ENCODE results near the gene TRAPPC10. TPM values are rescaled to one million over a fixed set of nuclear protein-coding genes. Genes with fewer than 3 reads are reported as not detected.

Gene TRAPPC10
- total RNA-seq, 2 experiments from 2014 or later: 37.1 to 38.6 TPM

GRCh38 chr21:43985690-43986251 lies 26.3 kb upstream of the TRAPPC10 start:
- Mint-ChIP-seq H3K4me1 (ENCODE audit: low read depth) (peaks cover 16% of the 10 kb centered on the region), H3K27me3 (ENCODE audit: low read depth) (no peaks in the 10 kb centered on the region)
- intact Hi-C loops (cut with micrococcal nuclease): no loop called here

DNA sequence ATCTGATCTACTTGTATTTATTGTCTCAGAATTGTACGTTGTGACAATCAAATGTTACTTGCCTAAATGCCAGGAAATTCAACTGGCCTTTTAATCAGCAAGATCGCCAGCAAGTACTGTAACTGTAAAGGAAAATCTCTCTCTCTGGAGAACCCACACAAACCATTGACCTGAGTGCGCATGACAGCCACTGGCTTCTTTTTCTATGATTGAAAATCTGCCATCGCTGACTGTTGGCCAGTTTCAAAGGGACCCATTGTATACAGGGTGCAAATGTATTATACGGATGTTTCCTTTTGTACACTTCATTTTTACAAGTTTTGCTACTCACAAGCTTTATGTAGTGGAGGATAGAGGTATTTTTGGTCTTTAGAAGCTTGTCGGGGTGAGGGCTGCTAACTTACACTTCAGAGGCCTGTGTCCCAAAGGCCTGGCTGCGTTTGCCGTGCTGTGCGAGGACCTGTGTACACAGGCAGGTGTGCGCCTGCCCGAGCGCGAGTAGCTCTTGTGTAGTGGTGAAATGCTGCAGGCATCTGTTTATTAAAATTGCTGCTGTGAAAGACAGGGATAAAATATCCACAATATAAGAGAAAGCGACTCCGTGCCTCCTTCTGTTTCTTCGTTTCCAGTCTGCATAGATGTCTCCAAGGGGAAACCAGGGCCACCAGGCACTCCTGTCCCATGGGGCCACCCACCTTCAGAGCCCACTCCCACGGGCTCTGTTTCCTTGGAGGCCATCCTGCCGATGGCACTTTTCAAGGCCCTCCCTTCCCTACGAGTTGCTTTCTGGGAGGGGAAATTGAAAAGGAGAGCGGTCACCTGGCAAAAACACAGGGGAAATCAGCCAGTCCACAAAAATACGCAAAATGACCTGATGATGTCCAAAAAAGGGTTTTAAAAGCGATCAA lies 25.3 kb upstream of the TRAPPC10 start:
- no peak overlapping the region for H3K27ac Mint-ChIP-seq
- H3K4me1 Mint-ChIP-seq (ENCODE audit: low read depth): peaks cover 16% of the 10 kb centered on the region
- peaks cover 3% of the 10 kb centered on the region for H3K36me3 Mint-ChIP-seq (ENCODE audit: low read depth)
- no peaks in the 10 kb centered on the region for H3K9me3 Mint-ChIP-seq
- DNase-seq: no peak
- intact Hi-C loops (cut with micrococcal nuclease): no loop called here
- CTCF ChIA-PET: interaction anchor here (0.6 kb wide), 1 partner anchor 70 kb away, joined by 4 read pairs; no protein-coding TSS in a partner anchor
- H3K27me3 Mint-ChIP-seq (ENCODE audit: low read depth): no peaks in the 10 kb centered on the region
- H3K4me3 Mint-ChIP-seq: no peak overlapping the region

More at GRCh38 chr21:43985690-43986251, 26.3 kb upstream of the TRAPPC10 start:
- CTCF ChIA-PET: no interaction called here
- Mint-ChIP-seq H3K4me3 (no peak overlapping the region), H3K27ac (peak overlapping the region; percentile 50), H3K9me3 (no peaks in the 10 kb centered on the region), H3K36me3 (ENCODE audit: low read depth) (peaks cover 3% of the 10 kb centered on the region)
- DNase-seq: no peak

DNA sequence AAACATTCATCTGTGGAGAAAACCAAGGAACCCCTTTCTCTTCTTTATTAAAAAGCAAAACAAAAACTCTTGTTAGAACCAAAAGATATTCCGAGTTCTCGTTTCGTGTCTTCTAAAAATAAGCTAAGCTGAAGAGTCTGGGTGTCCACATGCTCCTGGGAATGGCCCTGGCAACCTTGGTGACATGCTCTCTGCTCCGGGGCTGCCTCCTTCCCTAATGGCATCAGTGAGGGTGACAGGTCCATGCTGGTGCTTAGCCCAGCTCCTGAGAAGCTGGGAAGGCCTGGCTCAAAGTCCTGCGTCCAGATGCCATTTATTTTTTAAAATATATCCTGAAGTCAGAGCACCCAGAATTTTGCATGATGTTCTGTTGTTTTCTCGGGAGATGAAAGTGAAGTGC lies 24.6 kb upstream of the TRAPPC10 start:
- intact Hi-C loops (cut with micrococcal nuclease): no loop called here
- no peaks in the 10 kb centered on the region for H3K36me3 Mint-ChIP-seq (ENCODE audit: low read depth)
- DNase-seq: no peak
- no peaks in the 10 kb centered on the region for H3K9me3 Mint-ChIP-seq
- no peak overlapping the region for H3K27ac Mint-ChIP-seq
- CTCF ChIA-PET: interaction anchor here (0.6 kb wide), 1 partner anchor 70 kb away, joined by 4 read pairs; no protein-coding TSS in a partner anchor
- H3K27me3 Mint-ChIP-seq (ENCODE audit: low read depth): no peaks in the 10 kb centered on the region
- H3K4me3 Mint-ChIP-seq: no peak overlapping the region
- peaks cover 16% of the 10 kb centered on the region for H3K4me1 Mint-ChIP-seq (ENCODE audit: low read depth)

DNA sequence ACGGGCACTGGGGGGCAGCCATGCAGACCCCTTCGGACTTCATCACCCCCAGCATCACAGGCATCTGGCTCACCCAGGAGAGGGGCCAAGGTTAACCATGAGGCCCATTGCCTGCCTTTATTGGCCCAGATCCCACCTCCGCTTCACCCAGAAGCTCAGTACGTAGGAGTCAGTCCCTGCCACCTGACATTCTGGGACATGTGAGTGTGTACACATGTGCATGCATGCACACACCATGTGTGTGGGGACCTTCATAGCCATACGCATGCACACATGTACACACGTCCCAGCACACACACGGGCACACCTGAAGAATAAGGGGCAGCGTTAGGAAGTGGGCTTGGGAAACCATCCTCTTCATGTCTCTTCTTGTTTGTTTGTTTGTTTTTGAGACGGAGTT lies 24.1 kb upstream of the TRAPPC10 start:
- Mint-ChIP-seq H3K27me3 (ENCODE audit: low read depth) (no peaks in the 10 kb centered on the region), H3K4me3 (no peak overlapping the region), H3K36me3 (ENCODE audit: low read depth) (no peaks in the 10 kb centered on the region), H3K27ac (no peak overlapping the region), H3K9me3 (no peaks in the 10 kb centered on the region), H3K4me1 (ENCODE audit: low read depth) (peaks cover 16% of the 10 kb centered on the region)
- intact Hi-C loops (cut with micrococcal nuclease): no loop called here
- CTCF ChIA-PET: no interaction called here
- DNase-seq: no peak

- peaks cover 16% of the 10 kb centered on the region for H3K4me1 Mint-ChIP-seq (ENCODE audit: low read depth)
- no peaks in the 10 kb centered on the region for H3K36me3 Mint-ChIP-seq (ENCODE audit: low read depth)
- no peak overlapping the region for H3K4me3 Mint-ChIP-seq
- no peak overlapping the region for H3K27ac Mint-ChIP-seq
- no peaks in the 10 kb centered on the region for H3K9me3 Mint-ChIP-seq
- H3K27me3 Mint-ChIP-seq (ENCODE audit: low read depth): no peaks in the 10 kb centered on the region
- intact Hi-C loops (cut with micrococcal nuclease): no loop called here
- DNase-seq: no peak
- CTCF ChIA-PET: no interaction called here
These were observed 23.4 kb upstream of the TRAPPC10 start for GRCh38 chr21:43988506-43989230.

GRCh38 chr21:43989401-43989800 lies 22.7 kb upstream of the TRAPPC10 start:
- intact Hi-C loops (cut with micrococcal nuclease): no loop called here
- CTCF ChIA-PET: no interaction called here

DNA sequence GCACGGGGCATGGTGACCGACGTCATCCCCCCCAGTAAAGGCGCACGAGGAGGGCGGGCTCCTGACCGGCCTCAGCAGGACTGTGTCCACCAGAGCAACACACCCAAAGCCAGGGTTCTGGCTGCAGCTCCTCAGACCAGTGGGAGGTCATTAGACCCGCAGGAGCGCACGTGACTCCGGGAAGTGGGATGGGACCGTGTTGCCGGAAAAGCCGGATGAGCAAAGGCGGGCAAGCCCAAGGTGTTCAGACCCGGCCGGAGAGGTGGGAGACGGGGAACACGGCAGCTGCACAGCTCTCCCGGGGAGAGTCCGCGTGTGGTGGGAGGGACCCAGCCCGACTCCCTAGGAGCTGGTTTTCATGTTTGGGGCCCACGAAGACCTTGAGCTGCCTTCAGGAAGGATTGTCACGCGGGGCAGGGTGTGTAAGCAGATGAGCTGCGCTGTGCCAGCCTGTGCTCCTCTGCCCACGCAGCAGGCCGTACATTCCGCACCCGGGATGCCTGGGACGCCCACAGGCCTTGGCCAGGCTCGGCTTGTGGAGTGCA lies 20.6 kb upstream of the TRAPPC10 start:
- H3K4me1 Mint-ChIP-seq (ENCODE audit: low read depth): peaks cover 2% of the 10 kb centered on the region
- no peak overlapping the region for H3K27ac Mint-ChIP-seq
- no peaks in the 10 kb centered on the region for H3K27me3 Mint-ChIP-seq (ENCODE audit: low read depth)
- H3K9me3 Mint-ChIP-seq: no peaks in the 10 kb centered on the region
- H3K4me3 Mint-ChIP-seq: no peak overlapping the region
- CTCF ChIA-PET: no interaction called here
- DNase-seq: no peak
- intact Hi-C loops (cut with micrococcal nuclease): no loop called here
- no peaks in the 10 kb centered on the region for H3K36me3 Mint-ChIP-seq (ENCODE audit: low read depth)

More at GRCh38 chr21:43989401-43989800, 22.7 kb upstream of the TRAPPC10 start:
- Mint-ChIP-seq H3K9me3 (no peaks in the 10 kb centered on the region), H3K27me3 (ENCODE audit: low read depth) (no peaks in the 10 kb centered on the region), H3K4me1 (ENCODE audit: low read depth) (peaks cover 16% of the 10 kb centered on the region), H3K4me3 (no peak overlapping the region), H3K27ac (no peak overlapping the region), H3K36me3 (ENCODE audit: low read depth) (no peaks in the 10 kb centered on the region)
- no peak for DNase-seq

DNA sequence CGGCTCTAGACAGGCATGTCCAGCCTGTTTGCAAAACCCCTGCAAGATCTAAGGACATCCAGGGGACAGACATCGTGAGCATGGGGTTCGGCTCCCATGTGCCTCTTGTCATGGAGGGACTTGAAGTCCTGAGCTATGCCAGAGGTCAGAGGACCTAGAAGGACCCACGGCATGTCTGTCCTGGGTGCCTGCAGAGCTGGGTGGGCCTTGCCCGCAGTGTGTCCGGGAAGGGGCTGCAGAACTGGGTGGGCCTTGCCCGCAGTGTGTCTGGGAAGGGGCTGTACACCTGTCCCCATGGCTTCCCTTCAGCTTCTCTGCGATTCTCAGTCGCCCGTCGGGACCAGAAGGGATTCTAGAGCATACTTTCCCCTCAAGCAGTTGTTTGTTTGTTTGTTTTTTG lies 20.0 kb upstream of the TRAPPC10 start:
- Mint-ChIP-seq H3K27me3 (ENCODE audit: low read depth) (no peaks in the 10 kb centered on the region), H3K4me1 (ENCODE audit: low read depth) (no peaks in the 10 kb centered on the region), H3K36me3 (ENCODE audit: low read depth) (no peaks in the 10 kb centered on the region), H3K4me3 (no peak overlapping the region), H3K9me3 (no peaks in the 10 kb centered on the region), H3K27ac (no peak overlapping the region)
- intact Hi-C loops (cut with micrococcal nuclease): no loop called here
- DNase-seq: no peak
- CTCF ChIA-PET: interaction anchor here (1.0 kb wide), 1 partner anchor 16 kb away, joined by 4 read pairs; no protein-coding TSS in a partner anchor

DNA sequence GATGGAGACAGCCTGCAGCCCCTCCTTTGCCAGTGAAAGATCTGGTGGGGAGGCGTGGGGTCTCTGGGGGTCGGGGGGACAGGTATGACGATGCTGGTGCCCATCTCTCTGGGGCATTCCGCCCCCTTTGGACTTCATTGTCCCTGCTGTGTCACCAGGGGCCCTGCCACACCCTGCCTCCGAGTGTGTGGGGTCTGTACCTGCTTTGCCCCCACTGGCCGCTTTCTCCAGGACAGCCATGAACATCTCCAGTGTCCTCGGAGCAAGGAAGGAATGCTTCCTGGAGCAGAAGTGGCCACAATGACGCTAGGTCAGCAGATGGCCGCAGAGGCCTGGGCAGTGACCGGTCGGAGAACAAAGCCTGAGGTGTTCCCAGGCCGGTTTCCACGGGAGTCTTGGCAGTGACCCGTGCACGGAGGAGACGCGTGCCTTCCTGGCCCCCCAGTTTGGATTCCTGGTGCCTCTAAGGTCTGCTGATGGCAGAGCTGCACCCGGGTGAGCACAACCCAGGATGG lies 18.6 kb upstream of the TRAPPC10 start:
- H3K4me1 Mint-ChIP-seq (ENCODE audit: low read depth): no peaks in the 10 kb centered on the region
- CTCF ChIA-PET: no interaction called here
- no peak overlapping the region for H3K4me3 Mint-ChIP-seq
- no peaks in the 10 kb centered on the region for H3K27me3 Mint-ChIP-seq (ENCODE audit: low read depth)
- intact Hi-C loops (cut with micrococcal nuclease): no loop called here
- H3K27ac Mint-ChIP-seq: no peak overlapping the region
- no peaks in the 10 kb centered on the region for H3K36me3 Mint-ChIP-seq (ENCODE audit: low read depth)
- DNase-seq: no peak
- no peaks in the 10 kb centered on the region for H3K9me3 Mint-ChIP-seq

DNA sequence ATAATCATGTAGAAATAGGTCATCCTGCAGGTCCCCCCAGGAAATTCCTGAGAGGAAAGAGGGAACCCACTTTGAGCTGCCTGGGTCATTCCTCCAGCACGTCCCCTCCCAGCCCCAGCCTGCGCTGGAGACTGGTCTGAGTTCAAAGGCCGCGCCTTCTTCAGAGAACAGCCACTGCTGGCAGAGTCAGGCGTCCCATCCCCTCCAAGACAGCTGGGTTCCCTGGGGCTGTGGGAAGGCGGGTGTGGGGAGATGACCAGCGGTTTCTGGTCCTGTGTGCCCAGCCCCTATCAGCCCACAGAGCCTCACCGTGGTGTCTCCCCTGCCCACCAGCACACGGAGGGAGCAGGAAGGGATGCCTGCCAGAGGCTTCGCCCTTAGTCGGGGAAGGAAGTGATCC lies 18.0 kb upstream of the TRAPPC10 start:
- Mint-ChIP-seq H3K4me3 (no peak overlapping the region), H3K4me1 (ENCODE audit: low read depth) (no peaks in the 10 kb centered on the region), H3K27ac (no peak overlapping the region), H3K27me3 (ENCODE audit: low read depth) (no peaks in the 10 kb centered on the region), H3K9me3 (no peaks in the 10 kb centered on the region), H3K36me3 (ENCODE audit: low read depth) (no peaks in the 10 kb centered on the region)
- intact Hi-C loops (cut with micrococcal nuclease): no loop called here
- CTCF ChIA-PET: no interaction called here
- no peak for DNase-seq

- DNase-seq: no peak
- intact Hi-C loops (cut with micrococcal nuclease): no loop called here
- H3K36me3 Mint-ChIP-seq (ENCODE audit: low read depth): no peaks in the 10 kb centered on the region
- H3K27ac Mint-ChIP-seq: no peak overlapping the region
- no peaks in the 10 kb centered on the region for H3K9me3 Mint-ChIP-seq
- CTCF ChIA-PET: no interaction called here
- no peak overlapping the region for H3K4me3 Mint-ChIP-seq
- no peaks in the 10 kb centered on the region for H3K4me1 Mint-ChIP-seq (ENCODE audit: low read depth)
- no peaks in the 10 kb centered on the region for H3K27me3 Mint-ChIP-seq (ENCODE audit: low read depth)
These were observed 17.5 kb upstream of the TRAPPC10 start for GRCh38 chr21:43994646-43995045.

DNA sequence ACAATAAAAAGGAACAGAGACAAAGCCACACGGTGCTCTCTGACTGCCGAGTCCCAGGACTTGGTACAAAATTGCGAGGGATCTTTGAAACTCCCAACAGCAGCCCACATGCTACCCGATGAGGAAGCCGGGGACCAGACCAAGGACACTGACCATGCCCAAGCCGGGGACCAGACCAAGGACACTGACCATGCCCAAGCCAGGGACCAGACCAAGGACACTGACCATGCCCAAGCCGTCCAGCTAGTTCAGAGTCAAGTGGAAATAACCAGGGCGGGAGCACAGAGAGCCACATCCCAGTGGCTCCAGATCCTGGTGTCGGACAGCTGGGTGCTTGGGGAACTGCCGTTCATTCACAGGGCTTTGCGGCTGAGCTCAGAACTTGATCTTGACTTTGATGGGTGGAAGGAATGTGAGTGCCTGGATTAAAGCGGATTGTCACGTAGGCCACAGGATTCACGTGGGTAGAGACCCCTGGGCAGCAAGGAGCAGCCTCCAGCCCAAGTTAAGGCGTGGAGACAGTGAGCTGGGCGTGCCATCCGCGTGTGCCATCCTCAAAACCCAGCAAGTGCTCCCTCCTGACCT lies 16.5 kb upstream of the TRAPPC10 start:
- H3K27me3 Mint-ChIP-seq (ENCODE audit: low read depth): no peaks in the 10 kb centered on the region
- H3K4me3 Mint-ChIP-seq: no peak overlapping the region
- CTCF ChIA-PET: no interaction called here
- H3K4me1 Mint-ChIP-seq (ENCODE audit: low read depth): no peaks in the 10 kb centered on the region
- no peaks in the 10 kb centered on the region for H3K36me3 Mint-ChIP-seq (ENCODE audit: low read depth)
- H3K9me3 Mint-ChIP-seq: no peaks in the 10 kb centered on the region
- H3K27ac Mint-ChIP-seq: no peak overlapping the region
- no peak for DNase-seq
- intact Hi-C loops (cut with micrococcal nuclease): no loop called here

Measured in activated naive CD4-positive, alpha-beta T cell treated with anti-CD3 and anti-CD28 coated beads for 36 hours (primary cell).